ENCODE results near the gene IFI30.

Gene IFI30

GRCh38 chr19:18202778-18203407, 29.3 kb downstream of the IFI30 start:
- Histone ChIP-seq H3K9me2 (replicated peaks; ENCODE audit: control insufficient read depth, low read length) (no peaks in the 10 kb centered on the region), H3K4me1 (ENCODE audit: control insufficient read depth, low read length) (peaks cover 29% of the 10 kb centered on the region), H3K27ac (ENCODE audit: low read depth, low read length) (peak overlapping the region; percentile 68), H4K20me1 (ENCODE audit: control insufficient read depth, insufficient read depth, low read depth, low read length) (no peaks in the 10 kb centered on the region), H3K4me3 (ENCODE audit: low read length) (peak overlapping the region; percentile 98), H3K9me3 (ENCODE audit: control insufficient read depth, insufficient read depth, low read length) (no peaks in the 10 kb centered on the region), H3K79me2 (ENCODE audit: control insufficient read depth, low read length) (peaks cover 35% of the 10 kb centered on the region), H3K36me3 (ENCODE audit: control insufficient read depth, low read length) (peaks cover 44% of the 10 kb centered on the region), H3F3A (ENCODE audit: control insufficient read depth, insufficient read depth) (peaks cover 17% of the 10 kb centered on the region), H3K4me2 (ENCODE audit: low read length) (peak overlapping the region; percentile 95), H3K27me3 (ENCODE audit: control insufficient read depth, low read length) (no peaks in the 10 kb centered on the region)
- TF ChIP-seq CTCF (IDR thresholded peaks at IDR 0.05; ENCODE audit: low read depth, low read length, poor library complexity, severe bottlenecking) = peak; percentile 65
- no peak for TF ChIP-seq EZH2phosphoT487 (IDR thresholded peaks at IDR 0.05; ENCODE audit: borderline replicate concordance, low read length)

- Histone ChIP-seq H3K27ac (ENCODE audit: low read depth, low read length) (peak overlapping the region; percentile 68), H3K4me1 (ENCODE audit: control insufficient read depth, low read length) (peaks cover 33% of the 10 kb centered on the region), H3K9me3 (ENCODE audit: control insufficient read depth, insufficient read depth, low read length) (no peaks in the 10 kb centered on the region), H3F3A (ENCODE audit: control insufficient read depth, insufficient read depth) (peaks cover 15% of the 10 kb centered on the region), H3K9me2 (replicated peaks; ENCODE audit: control insufficient read depth, low read length) (no peaks in the 10 kb centered on the region), H3K4me2 (ENCODE audit: low read length) (peak overlapping the region; percentile 95), H3K27me3 (ENCODE audit: control insufficient read depth, low read length) (no peaks in the 10 kb centered on the region), H4K20me1 (ENCODE audit: control insufficient read depth, insufficient read depth, low read depth, low read length) (no peaks in the 10 kb centered on the region), H3K36me3 (ENCODE audit: control insufficient read depth, low read length) (peaks cover 38% of the 10 kb centered on the region), H3K4me3 (ENCODE audit: low read length) (peak overlapping the region; percentile 98), H3K79me2 (ENCODE audit: control insufficient read depth, low read length) (peaks cover 35% of the 10 kb centered on the region)
- TF ChIP-seq EZH2phosphoT487 (IDR thresholded peaks at IDR 0.05; ENCODE audit: borderline replicate concordance, low read length) = no peak
- TF ChIP-seq CTCF (IDR thresholded peaks at IDR 0.05; ENCODE audit: low read depth, low read length, poor library complexity, severe bottlenecking) = peak; percentile 9
Measured at GRCh38 chr19:18203408-18203862, 29.8 kb downstream of the IFI30 start.

GRCh38 chr19:18203863-18204393, 30.3 kb downstream of the IFI30 start, which contains the start of gene RAB3A:
RAB3A (minus strand) TSS chr19:18204042; CDS start chr19:18202740, 1,302 bp downstream.
- Histone ChIP-seq H3K9me2 (replicated peaks; ENCODE audit: control insufficient read depth, low read length) (no peaks in the 10 kb centered on the region), H3K4me3 (ENCODE audit: low read length) (peak within 1 kb of the TSS; percentile 98), H3K9me3 (ENCODE audit: control insufficient read depth, insufficient read depth, low read length) (no peaks in the 10 kb centered on the region), H3K27ac (ENCODE audit: low read depth, low read length) (peak within 1 kb of the TSS; percentile 92), H3K27me3 (ENCODE audit: control insufficient read depth, low read length) (no peaks in the 10 kb centered on the region), H3K4me1 (ENCODE audit: control insufficient read depth, low read length) (peaks cover 33% of the 10 kb centered on the region), H4K20me1 (ENCODE audit: control insufficient read depth, insufficient read depth, low read depth, low read length) (no peaks in the 10 kb centered on the region), H3K4me2 (ENCODE audit: low read length) (peak within 1 kb of the TSS; percentile 95), H3K36me3 (ENCODE audit: control insufficient read depth, low read length) (peaks cover 33% of the 10 kb centered on the region), H3K79me2 (ENCODE audit: control insufficient read depth, low read length) (peaks cover 35% of the 10 kb centered on the region), H3F3A (ENCODE audit: control insufficient read depth, insufficient read depth) (peaks cover 15% of the 10 kb centered on the region)
- TF ChIP-seq EZH2phosphoT487 (IDR thresholded peaks at IDR 0.05; ENCODE audit: borderline replicate concordance, low read length) (no peak), CTCF (IDR thresholded peaks at IDR 0.05; ENCODE audit: low read depth, low read length, poor library complexity, severe bottlenecking) (no peak)
